ENCODE data around the gene ULK4.

Gene ULK4

GRCh38 chr3:41202075-41202833, 759.6 kb downstream of the ULK4 start:
- peak overlapping the region; percentile 11 for H3K4me3 ChIP-seq (ENCODE audit: low read depth, low read length)
- no peak for TF ChIP-seq CTCF (IDR thresholded peaks at IDR 0.05; ENCODE audit: borderline replicate concordance, insufficient read depth, low read depth, low read length)

- no peak for TF ChIP-seq CTCF (IDR thresholded peaks at IDR 0.05; ENCODE audit: borderline replicate concordance, insufficient read depth, low read depth, low read length)
- H3K4me3 ChIP-seq (ENCODE audit: low read depth, low read length) = peak overlapping the region; percentile 100
These were observed 761.3 kb downstream of the ULK4 start for GRCh38 chr3:41200669-41201021.

GRCh38 chr3:41199866-41200668, 761.8 kb downstream of the ULK4 start:
- TF ChIP-seq CTCF (IDR thresholded peaks at IDR 0.05; ENCODE audit: borderline replicate concordance, insufficient read depth, low read depth, low read length) = no peak
- peak overlapping the region; percentile 100 for H3K4me3 ChIP-seq (ENCODE audit: low read depth, low read length)

GRCh38 chr3:41198950-41199865, 762.7 kb downstream of the ULK4 start, which contains the start of gene CTNNB1:
Gene CTNNB1 (plus strand): TSS chr3:41199505. CDS start chr3:41224069, 24,564 bp downstream.
- no peak for TF ChIP-seq CTCF (IDR thresholded peaks at IDR 0.05; ENCODE audit: borderline replicate concordance, insufficient read depth, low read depth, low read length)
- H3K4me3 ChIP-seq (ENCODE audit: low read depth, low read length) = peak within 1 kb of the TSS; percentile 100

- H3K4me3 ChIP-seq (ENCODE audit: low read depth, low read length) = peak overlapping the region; percentile 100
- TF ChIP-seq CTCF (IDR thresholded peaks at IDR 0.05; ENCODE audit: borderline replicate concordance, insufficient read depth, low read depth, low read length) = no peak
These were observed 763.4 kb downstream of the ULK4 start for GRCh38 chr3:41198526-41198925.

- no peak for TF ChIP-seq CTCF (IDR thresholded peaks at IDR 0.05; ENCODE audit: borderline replicate concordance, insufficient read depth, low read depth, low read length)
- H3K4me3 ChIP-seq (ENCODE audit: low read depth, low read length) = no peak overlapping the region
These were observed 763.9 kb downstream of the ULK4 start for GRCh38 chr3:41198046-41198445.
